Choroid plexus epithelial cell (primary cell): ENCODE measurements around the gene ASB7.
A peak's percentile ranks its signal among the peaks of the same experiment; 100 is the strongest.

Source experiments
- DNase-seq: peaks from one replicate; pipeline ENCODE4 v3.0.0-alpha.2; 2010; ENCODE audit warnings: low read depth
- H3K4me3 ChIP-seq: 2 replicates; pipeline ENCODE4 v1.5.1; 2011; ENCODE audit warnings: low read depth, mild to moderate bottlenecking, control low read depth, low read length, moderate library complexity
- CTCF ChIP-seq: conservative IDR thresholded peaks from 2 replicates; pipeline ENCODE4 v1.5.1; 2011; ENCODE audit warnings: low read depth, mild to moderate bottlenecking, control low read depth, inconsistent platforms, low read length, moderate library complexity

Gene ASB7

GRCh38 chr15:100627789-100628395 lies 25.5 kb downstream of the ASB7 start:
- DNase-seq: peak; percentile 91
- H3K4me3 ChIP-seq: no peak overlapping the region
- peak; percentile 83 for TF ChIP-seq CTCF

- no peak overlapping the region for H3K4me3 ChIP-seq
- DNase-seq: peak; percentile 16
- TF ChIP-seq CTCF: no peak
These were observed 26.4 kb downstream of the ASB7 start for GRCh38 chr15:100628746-100629145.

GRCh38 chr15:100631831-100632230 lies 29.4 kb downstream of the ASB7 start:
- H3K4me3 ChIP-seq: no peak overlapping the region
- DNase-seq: no peak
- TF ChIP-seq CTCF: no peak

- no peak for DNase-seq
- no peak overlapping the region for H3K4me3 ChIP-seq
- no peak for TF ChIP-seq CTCF
These were observed 31.3 kb downstream of the ASB7 start for GRCh38 chr15:100633763-100634075.

GRCh38 chr15:100635406-100636071 lies 33.1 kb downstream of the ASB7 start:
- no peak for TF ChIP-seq CTCF
- DNase-seq: peak; percentile 16
- H3K4me3 ChIP-seq: no peak overlapping the region

GRCh38 chr15:100638177-100638730 lies 35.9 kb downstream of the ASB7 start:
- no peak for TF ChIP-seq CTCF
- no peak overlapping the region for H3K4me3 ChIP-seq
- no peak for DNase-seq
